ENCODE measurements around the gene SCN7A. TPM values are rescaled to one million over a fixed set of nuclear protein-coding genes. Genes with fewer than 3 reads are reported as not detected.

Gene SCN7A
- total and polyA plus RNA-seq, 4 donors = 7.8 to 125 (median 18.1) TPM

- WGBS (ENCODE audit: insufficient coverage) = no CpG with 5 or more reads among the region's 1 CpG
- no peaks in the 10 kb centered on the region for H3K36me3 ChIP-seq (ENCODE audit: control insufficient read depth, insufficient read depth, low read length)
- no peak for DNase-seq (ENCODE audit: low read depth in 4 of 6, low spot score in 6 of 6)
- no peaks in the 10 kb centered on the region for H3K27me3 ChIP-seq (ENCODE audit: control insufficient read depth, insufficient read depth, low read length)
- H3K9me3 ChIP-seq (ENCODE audit: control insufficient read depth, insufficient read depth, low read length) = no peaks in the 10 kb centered on the region
- H3K27ac ChIP-seq (ENCODE audit: low read depth, low read length) = no peak overlapping the region
- no peaks in the 10 kb centered on the region for H3K4me1 ChIP-seq (ENCODE audit: control insufficient read depth, insufficient read depth, low read length)
- H3K4me3 ChIP-seq (ENCODE audit: low read depth, low read length) = no peak overlapping the region
Measured at GRCh38 chr2:166434491-166434890, 59.6 kb downstream of the SCN7A start.

- Histone ChIP-seq H3K27ac (ENCODE audit: low read depth, low read length) (no peak overlapping the region), H3K4me1 (ENCODE audit: control insufficient read depth, insufficient read depth, low read length) (no peaks in the 10 kb centered on the region), H3K4me3 (ENCODE audit: low read depth, low read length) (no peak overlapping the region), H3K9me3 (ENCODE audit: control insufficient read depth, insufficient read depth, low read length) (no peaks in the 10 kb centered on the region), H3K27me3 (ENCODE audit: control insufficient read depth, insufficient read depth, low read length) (no peaks in the 10 kb centered on the region), H3K36me3 (ENCODE audit: control insufficient read depth, insufficient read depth, low read length) (no peaks in the 10 kb centered on the region)
- no peak for DNase-seq (ENCODE audit: low read depth in 4 of 6, low spot score in 6 of 6)
- WGBS (ENCODE audit: insufficient coverage) = 83% methylated on average over 1 of the region's 1 CpG
Measured at GRCh38 chr2:166433457-166433856, 60.6 kb downstream of the SCN7A start.

- Histone ChIP-seq H3K4me3 (ENCODE audit: low read depth, low read length) (no peak overlapping the region), H3K9me3 (ENCODE audit: control insufficient read depth, insufficient read depth, low read length) (no peaks in the 10 kb centered on the region), H3K27me3 (ENCODE audit: control insufficient read depth, insufficient read depth, low read length) (no peaks in the 10 kb centered on the region), H3K4me1 (ENCODE audit: control insufficient read depth, insufficient read depth, low read length) (no peaks in the 10 kb centered on the region), H3K36me3 (ENCODE audit: control insufficient read depth, insufficient read depth, low read length) (no peaks in the 10 kb centered on the region), H3K27ac (ENCODE audit: low read depth, low read length) (no peak overlapping the region)
- no CpG with 5 or more reads among the region's 1 CpG for WGBS (ENCODE audit: insufficient coverage)
- no peak for DNase-seq (ENCODE audit: low read depth in 4 of 6, low spot score in 6 of 6)
Measured at GRCh38 chr2:166432331-166432730, 61.7 kb downstream of the SCN7A start.

GRCh38 chr2:166424841-166425240 is 69.2 kb downstream of the SCN7A start:
- Histone ChIP-seq H3K4me1 (ENCODE audit: control insufficient read depth, insufficient read depth, low read length) (no peaks in the 10 kb centered on the region), H3K4me3 (ENCODE audit: low read depth, low read length) (no peak overlapping the region), H3K27ac (ENCODE audit: low read depth, low read length) (no peak overlapping the region), H3K27me3 (ENCODE audit: control insufficient read depth, insufficient read depth, low read length) (no peaks in the 10 kb centered on the region), H3K36me3 (ENCODE audit: control insufficient read depth, insufficient read depth, low read length) (no peaks in the 10 kb centered on the region), H3K9me3 (ENCODE audit: control insufficient read depth, insufficient read depth, low read length) (no peaks in the 10 kb centered on the region)
- no peak for DNase-seq (ENCODE audit: low read depth in 4 of 6, low spot score in 6 of 6)
- 100% methylated on average over 2 of the region's 5 CpGs for WGBS (ENCODE audit: insufficient coverage)

- DNase-seq (ENCODE audit: low read depth in 4 of 6, low spot score in 6 of 6) = peak in 5 of 6 donors; percentile 7 to 88 (median 35)
- no peak overlapping the region for H3K27ac ChIP-seq (ENCODE audit: low read depth, low read length)
- no peaks in the 10 kb centered on the region for H3K9me3 ChIP-seq (ENCODE audit: control insufficient read depth, insufficient read depth, low read length)
- H3K27me3 ChIP-seq (ENCODE audit: control insufficient read depth, insufficient read depth, low read length) = no peaks in the 10 kb centered on the region
- no peaks in the 10 kb centered on the region for H3K36me3 ChIP-seq (ENCODE audit: control insufficient read depth, insufficient read depth, low read length)
- H3K4me1 ChIP-seq (ENCODE audit: control insufficient read depth, insufficient read depth, low read length) = no peaks in the 10 kb centered on the region
- 50% methylated on average over 1 of the region's 2 CpGs for WGBS (ENCODE audit: insufficient coverage)
- H3K4me3 ChIP-seq (ENCODE audit: low read depth, low read length) = no peak overlapping the region
Measured at GRCh38 chr2:166419616-166419934, 74.5 kb downstream of the SCN7A start.

- H3K4me3 ChIP-seq (ENCODE audit: low read depth, low read length) = no peak overlapping the region
- no peaks in the 10 kb centered on the region for H3K9me3 ChIP-seq (ENCODE audit: control insufficient read depth, insufficient read depth, low read length)
- H3K4me1 ChIP-seq (ENCODE audit: control insufficient read depth, insufficient read depth, low read length) = no peaks in the 10 kb centered on the region
- no peak for DNase-seq (ENCODE audit: low read depth in 4 of 6, low spot score in 6 of 6)
- H3K27ac ChIP-seq (ENCODE audit: low read depth, low read length) = no peak overlapping the region
- WGBS (ENCODE audit: insufficient coverage) = no CpG with 5 or more reads among the region's 5 CpGs
- no peaks in the 10 kb centered on the region for H3K36me3 ChIP-seq (ENCODE audit: control insufficient read depth, insufficient read depth, low read length)
- H3K27me3 ChIP-seq (ENCODE audit: control insufficient read depth, insufficient read depth, low read length) = no peaks in the 10 kb centered on the region
Measured at GRCh38 chr2:166418853-166419615, 75.0 kb downstream of the SCN7A start.

- Histone ChIP-seq H3K27me3 (ENCODE audit: control insufficient read depth, insufficient read depth, low read length) (no peaks in the 10 kb centered on the region), H3K9me3 (ENCODE audit: control insufficient read depth, insufficient read depth, low read length) (no peaks in the 10 kb centered on the region), H3K36me3 (ENCODE audit: control insufficient read depth, insufficient read depth, low read length) (no peaks in the 10 kb centered on the region), H3K4me1 (ENCODE audit: control insufficient read depth, insufficient read depth, low read length) (no peaks in the 10 kb centered on the region), H3K27ac (ENCODE audit: low read depth, low read length) (no peak overlapping the region), H3K4me3 (ENCODE audit: low read depth, low read length) (no peak overlapping the region)
- no CpG with 5 or more reads among the region's 2 CpGs for WGBS (ENCODE audit: insufficient coverage)
- peak in 2 of 6 donors; percentile 35 to 48 for DNase-seq (ENCODE audit: low read depth in 4 of 6, low spot score in 6 of 6)
Measured at GRCh38 chr2:166417669-166418068, 76.4 kb downstream of the SCN7A start.

- H3K27ac ChIP-seq (ENCODE audit: low read depth, low read length) = no peak overlapping the region
- WGBS (ENCODE audit: insufficient coverage) = no CpG with 5 or more reads among the region's 1 CpG
- no peaks in the 10 kb centered on the region for H3K27me3 ChIP-seq (ENCODE audit: control insufficient read depth, insufficient read depth, low read length)
- DNase-seq (ENCODE audit: low read depth in 4 of 6, low spot score in 6 of 6) = no peak
- H3K4me3 ChIP-seq (ENCODE audit: low read depth, low read length) = no peak overlapping the region
- no peaks in the 10 kb centered on the region for H3K9me3 ChIP-seq (ENCODE audit: control insufficient read depth, insufficient read depth, low read length)
- no peaks in the 10 kb centered on the region for H3K36me3 ChIP-seq (ENCODE audit: control insufficient read depth, insufficient read depth, low read length)
- no peaks in the 10 kb centered on the region for H3K4me1 ChIP-seq (ENCODE audit: control insufficient read depth, insufficient read depth, low read length)
Measured at GRCh38 chr2:166413255-166413654, 80.8 kb downstream of the SCN7A start.

- no peaks in the 10 kb centered on the region for H3K9me3 ChIP-seq (ENCODE audit: control insufficient read depth, insufficient read depth, low read length)
- H3K27me3 ChIP-seq (ENCODE audit: control insufficient read depth, insufficient read depth, low read length) = no peaks in the 10 kb centered on the region
- H3K27ac ChIP-seq (ENCODE audit: low read depth, low read length) = no peak overlapping the region
- H3K4me3 ChIP-seq (ENCODE audit: low read depth, low read length) = no peak overlapping the region
- H3K4me1 ChIP-seq (ENCODE audit: control insufficient read depth, insufficient read depth, low read length) = no peaks in the 10 kb centered on the region
- WGBS (ENCODE audit: insufficient coverage) = 69% methylated on average over 3 of the region's 6 CpGs
- no peaks in the 10 kb centered on the region for H3K36me3 ChIP-seq (ENCODE audit: control insufficient read depth, insufficient read depth, low read length)
- no peak for DNase-seq (ENCODE audit: low read depth in 4 of 6, low spot score in 6 of 6)
Measured at GRCh38 chr2:166411473-166412230, 82.4 kb downstream of the SCN7A start.
